Immature natural killer cell (primary cell): ENCODE data around the gene C19orf53. TPM values are rescaled to one million over a fixed set of nuclear protein-coding genes. Genes with fewer than 3 reads are reported as not detected.

ENCODE experiments used
- DNase-seq, 3 donors: peaks; one replicate each; pipeline ENCODE4 v3.0.0; 2022; ENCODE audit warnings: mixed read lengths in 1 of 3
- H3K27ac Mint-ChIP-seq, 6 donors: one replicate each; pipeline ENCODE4 v1.8.0; 2020; ENCODE audit warnings: mixed read lengths in 6 of 6, mild to moderate bottlenecking in 5 of 6, inconsistent platforms in 4 of 6, moderate library complexity in 3 of 6
- H3K27me3 Mint-ChIP-seq, 3 donors: one replicate each; pipeline ENCODE4 v1.8.0; 2020 to 2021; ENCODE audit warnings: low read depth in 3 of 3, mild to moderate bottlenecking in 3 of 3, mixed read lengths in 3 of 3, moderate library complexity in 3 of 3, inconsistent platforms in 1 of 3
- H3K36me3 Mint-ChIP-seq, 3 donors: one replicate each; pipeline ENCODE4 v1.8.0; 2020; ENCODE audit warnings: mixed read lengths in 3 of 3, inconsistent platforms in 2 of 3, mild to moderate bottlenecking in 2 of 3
- H3K4me1 Mint-ChIP-seq, 2 donors: one replicate each; pipeline ENCODE4 v1.8.0; 2020; ENCODE audit warnings: inconsistent platforms in 2 of 2, mild to moderate bottlenecking in 2 of 2, mixed read lengths in 2 of 2, moderate library complexity in 1 of 2
- H3K4me3 Mint-ChIP-seq, 5 donors: one replicate each; pipeline ENCODE4 v1.8.0; 2020; ENCODE audit warnings: mild to moderate bottlenecking in 5 of 5, mixed read lengths in 5 of 5, inconsistent platforms in 3 of 5, moderate library complexity in 3 of 5
- H3K9me3 Mint-ChIP-seq, 6 donors: one replicate each; pipeline ENCODE4 v1.8.0; 2020; ENCODE audit warnings: mild to moderate bottlenecking in 6 of 6, mixed read lengths in 6 of 6, inconsistent platforms in 4 of 6, moderate library complexity in 3 of 6
- polyA plus RNA-seq, 3 donors: library from polyadenylated mRNA; unstranded; fragments of 300-500 nt; fragmentation: Illumina TruSeq; gene quantifications; one replicate each; pipeline ENCODE4 v1.2.3, GENCODE V29; 2021

C19orf53 gene
- polyA plus RNA-seq, 3 donors from 2014 or later, result 178 to 259 (median 185) TPM

GRCh38 chr19:13794757-13795589, 20.7 kb downstream of the C19orf53 start, which contains the start of gene ZSWIM4:
Gene ZSWIM4, plus strand, starts transcription at chr19:13795443. Its CDS starts 206 bp downstream, at chr19:13795649.
- Mint-ChIP-seq H3K9me3 (no peaks in the 10 kb centered on the region), H3K27ac (peak within 1 kb of the TSS; percentile 83 to 98 (median 96)), H3K27me3 (peaks cover 14 to 19% (median 15%) of the 10 kb centered on the region in 3 donors), H3K4me3 (peak within 1 kb of the TSS; percentile 96 to 99 (median 97)), H3K4me1 (peaks cover 32 to 38% of the 10 kb centered on the region in 2 donors), H3K36me3 (no peaks in the 10 kb centered on the region)
- DNase-seq, result peak; percentile 94 to 95 (median 95)

GRCh38 chr19:13795595-13796300, 21.5 kb downstream of the C19orf53 start:
- H3K36me3 Mint-ChIP-seq, result no peaks in the 10 kb centered on the region
- H3K4me1 Mint-ChIP-seq, result peaks cover 25 to 30% of the 10 kb centered on the region in 2 donors
- peak overlapping the region in 5 of 6 donors; percentile 67 to 96 (median 83) for H3K27ac Mint-ChIP-seq
- H3K4me3 Mint-ChIP-seq, result peak overlapping the region; percentile 79 to 99 (median 87)
- DNase-seq, result no peak
- H3K27me3 Mint-ChIP-seq, result peaks cover 10 to 12% (median 11%) of the 10 kb centered on the region in 3 donors
- no peaks in the 10 kb centered on the region for H3K9me3 Mint-ChIP-seq

GRCh38 chr19:13796301-13797057, 22.2 kb downstream of the C19orf53 start:
- no peak for DNase-seq
- Mint-ChIP-seq H3K27me3 (peaks cover 11 to 14% (median 12%) of the 10 kb centered on the region in 3 donors), H3K9me3 (no peaks in the 10 kb centered on the region)

DNA sequence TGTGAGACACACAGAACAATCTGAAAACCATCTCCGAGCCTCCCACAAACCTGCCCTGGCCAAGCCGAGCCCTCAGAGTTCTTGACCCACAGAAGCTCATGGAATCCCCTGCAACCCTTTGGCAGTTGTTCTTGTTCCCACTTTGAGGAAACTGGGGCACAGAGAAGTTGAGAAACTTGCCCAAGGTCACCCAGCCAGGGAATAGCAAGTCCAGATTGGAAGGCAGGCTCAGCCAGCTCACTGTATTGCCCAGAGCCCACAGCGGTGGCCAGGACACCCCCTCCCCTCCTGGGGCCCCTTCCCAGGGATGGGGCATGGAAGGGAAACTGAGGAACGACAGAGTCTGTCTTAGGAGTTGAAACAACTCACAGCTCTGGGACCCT, 22.8 kb downstream of the C19orf53 start:
- H3K9me3 Mint-ChIP-seq, result no peaks in the 10 kb centered on the region
- peaks cover 24 to 30% of the 10 kb centered on the region in 2 donors for H3K4me1 Mint-ChIP-seq
- peaks cover 9 to 14% (median 11%) of the 10 kb centered on the region in 3 donors for H3K27me3 Mint-ChIP-seq
- peaks cover 0 to 4% (median 0%) of the 10 kb centered on the region in 3 donors for H3K36me3 Mint-ChIP-seq
- H3K27ac Mint-ChIP-seq, result peak overlapping the region in 2 of 6 donors; percentile 7 to 46
- no peak for DNase-seq
- peak overlapping the region in 3 of 5 donors; percentile 22 to 79 (median 75) for H3K4me3 Mint-ChIP-seq

More at GRCh38 chr19:13796301-13797057, 22.2 kb downstream of the C19orf53 start:
- H3K27ac Mint-ChIP-seq, result peak overlapping the region in 5 of 6 donors; percentile 67 to 96 (median 83)
- peaks cover 24 to 30% of the 10 kb centered on the region in 2 donors for H3K4me1 Mint-ChIP-seq
- peak overlapping the region; percentile 44 to 87 (median 79) for H3K4me3 Mint-ChIP-seq
- H3K36me3 Mint-ChIP-seq, result peaks cover 0 to 4% (median 0%) of the 10 kb centered on the region in 3 donors

DNA sequence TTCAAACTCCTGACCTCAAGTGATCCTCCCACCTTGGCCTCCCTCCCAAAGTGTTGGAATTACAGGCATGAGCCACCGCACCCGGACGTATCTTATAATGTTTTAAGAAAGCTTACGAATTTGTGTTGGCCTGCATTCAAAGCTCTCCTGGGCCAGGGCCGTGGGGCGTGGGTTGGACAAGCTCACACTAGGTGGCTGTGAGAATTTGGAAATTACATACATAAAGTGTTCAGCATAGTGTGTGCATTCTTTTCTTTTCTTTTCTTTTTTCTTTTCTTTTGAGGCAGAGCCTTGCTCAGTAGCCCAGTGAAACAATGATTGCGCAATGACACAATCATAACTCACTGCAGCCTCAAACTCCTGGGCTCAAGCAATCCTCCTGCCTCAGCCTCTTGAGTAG, 23.6 kb downstream of the C19orf53 start:
- Mint-ChIP-seq H3K36me3 (peaks cover 0 to 4% (median 0%) of the 10 kb centered on the region in 3 donors), H3K27ac (no peak overlapping the region), H3K27me3 (peaks cover 9 to 14% (median 11%) of the 10 kb centered on the region in 3 donors), H3K9me3 (no peaks in the 10 kb centered on the region), H3K4me3 (peak overlapping the region in 2 of 5 donors; percentile 10 to 15), H3K4me1 (peaks cover 24 to 30% of the 10 kb centered on the region in 2 donors)
- no peak for DNase-seq

GRCh38 chr19:13799669-13800068, 25.4 kb downstream of the C19orf53 start:
- H3K27ac Mint-ChIP-seq, result no peak overlapping the region
- H3K4me1 Mint-ChIP-seq, result peaks cover 17 to 18% of the 10 kb centered on the region in 2 donors
- peaks cover 0 to 4% (median 0%) of the 10 kb centered on the region in 3 donors for H3K36me3 Mint-ChIP-seq
- no peaks in the 10 kb centered on the region for H3K9me3 Mint-ChIP-seq
- DNase-seq, result no peak
- H3K4me3 Mint-ChIP-seq, result no peak overlapping the region
- peaks cover 3 to 8% (median 7%) of the 10 kb centered on the region in 3 donors for H3K27me3 Mint-ChIP-seq

GRCh38 chr19:13803038-13803437, 28.8 kb downstream of the C19orf53 start:
- Mint-ChIP-seq H3K4me3 (no peak overlapping the region), H3K9me3 (no peaks in the 10 kb centered on the region), H3K36me3 (peaks cover 0 to 4% (median 0%) of the 10 kb centered on the region in 3 donors), H3K27ac (no peak overlapping the region), H3K27me3 (peaks cover 0 to 4% (median 0%) of the 10 kb centered on the region in 3 donors), H3K4me1 (no peaks in the 10 kb centered on the region)
- no peak for DNase-seq

DNA sequence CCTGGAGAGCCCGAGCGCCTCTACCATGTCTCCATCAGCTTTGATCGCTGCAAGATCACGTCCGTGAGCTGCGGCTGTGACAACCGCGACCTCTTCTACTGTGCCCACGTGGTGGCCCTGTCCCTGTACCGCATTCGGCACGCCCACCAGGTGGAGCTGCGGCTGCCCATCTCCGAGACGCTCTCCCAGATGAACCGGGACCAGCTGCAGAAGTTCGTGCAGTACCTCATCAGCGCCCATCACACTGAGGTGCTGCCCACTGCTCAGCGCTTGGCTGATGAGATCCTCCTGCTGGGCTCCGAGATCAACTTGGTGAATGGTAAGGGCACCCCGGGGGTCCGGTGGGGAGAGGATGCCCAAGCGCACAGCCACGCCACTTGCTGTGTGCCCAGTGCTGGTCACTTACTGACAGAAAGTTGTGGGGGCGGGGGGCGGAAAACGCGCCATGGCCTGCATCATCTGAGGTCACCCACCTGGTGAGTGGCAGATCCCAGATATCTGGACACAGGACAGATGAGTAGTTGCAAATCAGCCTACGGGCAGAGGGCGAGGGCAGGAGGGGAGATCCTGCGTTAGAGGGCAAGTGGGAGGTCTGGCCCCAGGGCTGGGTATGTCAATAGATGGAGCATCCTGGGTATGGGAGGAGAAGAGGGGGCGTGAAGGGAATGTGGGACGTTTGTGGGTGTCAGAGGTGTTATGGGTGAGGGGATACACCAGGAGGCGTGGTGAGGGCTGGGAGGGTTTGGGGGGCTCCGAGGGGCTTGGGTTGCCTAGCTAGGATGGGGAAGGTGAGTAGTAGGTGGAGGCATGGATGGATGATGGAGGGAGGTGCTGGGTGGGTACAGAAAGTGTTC, 30.8 kb downstream of the C19orf53 start:
- Mint-ChIP-seq H3K27ac (no peak overlapping the region), H3K4me1 (no peaks in the 10 kb centered on the region), H3K36me3 (peaks cover 0 to 9% (median 0%) of the 10 kb centered on the region in 3 donors), H3K9me3 (no peaks in the 10 kb centered on the region), H3K4me3 (no peak overlapping the region), H3K27me3 (peaks cover 0 to 5% (median 2%) of the 10 kb centered on the region in 3 donors)
- no peak for DNase-seq

GRCh38 chr19:13806728-13807127, 32.5 kb downstream of the C19orf53 start:
- peaks cover 0 to 3% (median 2%) of the 10 kb centered on the region in 3 donors for H3K27me3 Mint-ChIP-seq
- no peak for DNase-seq
- H3K4me1 Mint-ChIP-seq, result no peaks in the 10 kb centered on the region
- H3K36me3 Mint-ChIP-seq, result peaks cover 0 to 5% (median 0%) of the 10 kb centered on the region in 3 donors
- no peak overlapping the region for H3K27ac Mint-ChIP-seq
- H3K4me3 Mint-ChIP-seq, result no peak overlapping the region
- no peaks in the 10 kb centered on the region for H3K9me3 Mint-ChIP-seq

GRCh38 chr19:13807421-13808021, 33.3 kb downstream of the C19orf53 start:
- no peaks in the 10 kb centered on the region for H3K4me1 Mint-ChIP-seq
- no peak overlapping the region for H3K27ac Mint-ChIP-seq
- no peak overlapping the region for H3K4me3 Mint-ChIP-seq
- H3K9me3 Mint-ChIP-seq, result no peaks in the 10 kb centered on the region
- peaks cover 0 to 5% (median 0%) of the 10 kb centered on the region in 3 donors for H3K36me3 Mint-ChIP-seq
- H3K27me3 Mint-ChIP-seq, result peaks cover 0 to 3% (median 2%) of the 10 kb centered on the region in 3 donors
- DNase-seq, result no peak

DNA sequence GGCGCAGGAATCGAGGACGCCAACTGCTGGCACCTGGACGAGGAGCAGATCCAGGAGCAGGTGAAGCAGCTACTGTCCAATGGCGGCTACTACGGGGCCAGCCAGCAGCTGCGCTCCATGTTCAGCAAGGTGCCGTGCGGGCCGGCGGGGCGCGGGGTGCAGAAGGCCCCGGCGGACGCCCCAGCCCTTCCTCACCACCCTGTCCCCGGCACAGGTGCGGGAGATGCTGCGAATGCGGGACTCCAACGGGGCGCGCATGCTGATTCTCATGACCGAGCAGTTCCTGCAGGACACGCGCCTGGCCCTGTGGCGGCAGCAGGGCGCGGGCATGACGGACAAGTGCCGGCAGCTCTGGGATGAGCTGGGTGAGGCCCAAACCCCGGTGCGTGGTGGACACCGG, 34.6 kb downstream of the C19orf53 start:
- Mint-ChIP-seq H3K4me1 (no peaks in the 10 kb centered on the region), H3K27me3 (peaks cover 0 to 3% (median 2%) of the 10 kb centered on the region in 3 donors), H3K27ac (no peak overlapping the region)

DNA sequence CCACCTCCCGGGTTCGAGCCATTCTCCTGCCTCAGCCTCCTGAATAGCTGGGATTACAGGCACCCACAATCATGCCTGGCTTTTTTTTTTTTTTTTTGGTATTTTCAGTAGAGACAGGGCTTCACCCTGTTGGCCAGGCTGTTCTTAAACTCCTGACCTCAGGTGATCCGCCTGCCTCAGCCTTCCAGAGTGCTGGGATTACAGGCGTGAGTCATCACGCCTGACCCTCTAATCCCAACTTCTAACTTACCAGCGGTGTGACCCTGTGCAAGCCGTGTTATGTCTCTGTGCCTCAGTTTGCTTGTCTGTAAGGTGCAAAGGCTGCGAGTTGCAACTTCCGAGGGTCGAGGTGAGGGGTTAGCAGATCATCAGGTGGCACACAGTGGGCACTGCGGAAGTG, 38.3 kb downstream of the C19orf53 start:
- H3K4me3 Mint-ChIP-seq, result no peak overlapping the region
- H3K27ac Mint-ChIP-seq, result no peak overlapping the region
- H3K36me3 Mint-ChIP-seq, result peaks cover 0 to 7% (median 5%) of the 10 kb centered on the region in 3 donors
- H3K4me1 Mint-ChIP-seq, result no peaks in the 10 kb centered on the region
- peaks cover 0 to 3% (median 2%) of the 10 kb centered on the region in 3 donors for H3K27me3 Mint-ChIP-seq
- H3K9me3 Mint-ChIP-seq, result no peaks in the 10 kb centered on the region
- no peak for DNase-seq

More for the DNA sequence above, 34.6 kb downstream of the C19orf53 start:
- DNase-seq, result no peak
- Mint-ChIP-seq H3K36me3 (peaks cover 0 to 7% (median 5%) of the 10 kb centered on the region in 3 donors), H3K4me3 (no peak overlapping the region), H3K9me3 (no peaks in the 10 kb centered on the region)
